ENCODE measurements around the gene APP. TPM values are rescaled to one million over a fixed set of nuclear protein-coding genes. Genes with fewer than 3 reads are reported as not detected.
"Not testable (repeated sequence)": the region's sequence is repeated elsewhere in the genome, so short reads cannot be mapped to it uniquely, and the experiment has no call there.

APP gene
- total RNA-seq, 1 donor, result 404 TPM

GRCh38 chr21:26025536-26026512 is 144.7 kb downstream of the APP start:
- no peak for DNase-seq (ENCODE audit: low read depth)
- no peak for TF ChIP-seq CTCF (IDR thresholded peaks at IDR 0.05; ENCODE audit: insufficient read depth, low read length)
- H3K4me3 ChIP-seq (ENCODE audit: low read depth, low read length), result no peak overlapping the region

GRCh38 chr21:26023406-26023805 is 147.2 kb downstream of the APP start:
- not testable (repeated sequence) for DNase-seq (ENCODE audit: low read depth); H3K4me3 ChIP-seq (ENCODE audit: low read depth, low read length)

GRCh38 chr21:26022598-26023337 is 147.8 kb downstream of the APP start:
- not testable (repeated sequence) for H3K4me3 ChIP-seq (ENCODE audit: low read depth, low read length); DNase-seq (ENCODE audit: low read depth)

- no peak for DNase-seq (ENCODE audit: low read depth)
- no peak overlapping the region for H3K4me3 ChIP-seq (ENCODE audit: low read depth, low read length)
- TF ChIP-seq CTCF (IDR thresholded peaks at IDR 0.05; ENCODE audit: insufficient read depth, low read length), result no peak
Observed at GRCh38 chr21:26020510-26020909, 150.1 kb downstream of the APP start.

GRCh38 chr21:26020081-26020480 is 150.5 kb downstream of the APP start:
- DNase-seq (ENCODE audit: low read depth), result no peak
- no peak overlapping the region for H3K4me3 ChIP-seq (ENCODE audit: low read depth, low read length)
- TF ChIP-seq CTCF (IDR thresholded peaks at IDR 0.05; ENCODE audit: insufficient read depth, low read length), result no peak

GRCh38 chr21:26019236-26019635 is 151.3 kb downstream of the APP start:
- no peak for TF ChIP-seq CTCF (IDR thresholded peaks at IDR 0.05; ENCODE audit: insufficient read depth, low read length)
- DNase-seq (ENCODE audit: low read depth), result no peak

GRCh38 chr21:26013970-26014369 is 156.6 kb downstream of the APP start:
- no peak for TF ChIP-seq CTCF (IDR thresholded peaks at IDR 0.05; ENCODE audit: insufficient read depth, low read length)
- DNase-seq (ENCODE audit: low read depth), result no peak
- H3K4me3 ChIP-seq (ENCODE audit: low read depth, low read length), result no peak overlapping the region

More at GRCh38 chr21:26019236-26019635, 151.3 kb downstream of the APP start:
- no peak overlapping the region for H3K4me3 ChIP-seq (ENCODE audit: low read depth, low read length)

GRCh38 chr21:26012482-26012881 is 158.1 kb downstream of the APP start:
- DNase-seq (ENCODE audit: low read depth); H3K4me3 ChIP-seq (ENCODE audit: low read depth, low read length): not testable (repeated sequence)
